Lower leg skin (tissue), 3 donors: Measurements from ENCODE around the gene PPEF2.

Source experiments
- POLR2A ChIP-seq, 2 donors: fragments of 450-650 bp; IDR thresholded peaks; one replicate each; pipeline ENCODE4 v1.6.1; 2016 to 2017; ENCODE audit warnings: antibody characterized with exemption in 2 of 2, mild to moderate bottlenecking in 1 of 2, moderate library complexity in 1 of 2
- TF ChIP-seq, protein P1 (sequence below), 3 donors: fragments of 450-650 bp; IDR thresholded peaks; one replicate each; pipeline ENCODE4 v1.5.1; 2016; ENCODE audit warnings: antibody characterized with exemption in 3 of 3, mild to moderate bottlenecking in 3 of 3, moderate library complexity in 2 of 3

DNA sequence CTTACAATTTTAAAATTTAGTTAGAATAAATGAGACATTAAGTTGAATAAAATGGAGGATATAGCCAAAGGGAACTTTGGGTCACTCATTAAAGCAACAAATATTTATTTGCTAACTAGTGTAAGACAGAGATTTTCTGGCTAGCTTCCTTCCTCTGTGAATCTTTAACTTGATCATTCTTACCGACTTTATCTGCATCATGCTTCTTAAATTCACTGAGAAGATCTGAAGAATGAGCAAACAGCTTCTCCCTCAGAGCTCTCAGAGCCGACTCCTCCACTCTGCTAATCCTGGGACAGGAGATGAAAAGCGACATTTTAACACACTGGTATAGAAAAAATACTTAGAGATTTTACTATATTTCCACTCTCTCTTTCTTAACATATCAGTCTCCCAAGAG lies 35.1 kb downstream of the PPEF2 start:
- TF ChIP-seq, protein P1, sequence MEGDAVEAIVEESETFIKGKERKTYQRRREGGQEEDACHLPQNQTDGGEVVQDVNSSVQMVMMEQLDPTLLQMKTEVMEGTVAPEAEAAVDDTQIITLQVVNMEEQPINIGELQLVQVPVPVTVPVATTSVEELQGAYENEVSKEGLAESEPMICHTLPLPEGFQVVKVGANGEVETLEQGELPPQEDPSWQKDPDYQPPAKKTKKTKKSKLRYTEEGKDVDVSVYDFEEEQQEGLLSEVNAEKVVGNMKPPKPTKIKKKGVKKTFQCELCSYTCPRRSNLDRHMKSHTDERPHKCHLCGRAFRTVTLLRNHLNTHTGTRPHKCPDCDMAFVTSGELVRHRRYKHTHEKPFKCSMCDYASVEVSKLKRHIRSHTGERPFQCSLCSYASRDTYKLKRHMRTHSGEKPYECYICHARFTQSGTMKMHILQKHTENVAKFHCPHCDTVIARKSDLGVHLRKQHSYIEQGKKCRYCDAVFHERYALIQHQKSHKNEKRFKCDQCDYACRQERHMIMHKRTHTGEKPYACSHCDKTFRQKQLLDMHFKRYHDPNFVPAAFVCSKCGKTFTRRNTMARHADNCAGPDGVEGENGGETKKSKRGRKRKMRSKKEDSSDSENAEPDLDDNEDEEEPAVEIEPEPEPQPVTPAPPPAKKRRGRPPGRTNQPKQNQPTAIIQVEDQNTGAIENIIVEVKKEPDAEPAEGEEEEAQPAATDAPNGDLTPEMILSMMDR (IDR thresholded peaks at IDR 0.05), result no peak
- no peak for TF ChIP-seq POLR2A (IDR thresholded peaks at IDR 0.05)
